Fibroblast of villous mesenchyme (primary cell): ENCODE results near the gene APP. TPM values are rescaled to one million over a fixed set of nuclear protein-coding genes. Genes with fewer than 3 reads are reported as not detected.
A peak's percentile ranks its signal among the peaks of the same experiment; 100 is the strongest.
"Not testable (repeated sequence)": the region's sequence is repeated elsewhere in the genome, so short reads cannot be mapped to it uniquely, and the experiment has no call there.

Experiments
- DNase-seq: peaks from one replicate; pipeline ENCODE4 v3.0.0-alpha.2; 2010; ENCODE audit warnings: low read depth
- H3K4me3 ChIP-seq: 2 replicates; pipeline ENCODE4 v1.5.1; 2011; ENCODE audit warnings: low read depth, mild to moderate bottlenecking, low read length
- CTCF ChIP-seq: IDR thresholded peaks from 2 replicates; pipeline ENCODE4 v1.5.1; 2012; ENCODE audit warnings: low read depth, mild to moderate bottlenecking, low read length; ENCODE audit not compliant: insufficient read depth
- total RNA-seq: library from RNA; depleted of rRNA; stranded (reverse); fragments of >200 nt; gene quantifications from 2 replicates; pipeline ENCODE4 v1.2.3, GENCODE V29; 2012

Gene APP
- total RNA-seq, 1 donor: 353 TPM

- H3K4me3 ChIP-seq: no peak overlapping the region
- no peak for DNase-seq
- no peak for TF ChIP-seq CTCF
Measured at GRCh38 chr21:26085882-26086281, 84.7 kb downstream of the APP start.

DNA sequence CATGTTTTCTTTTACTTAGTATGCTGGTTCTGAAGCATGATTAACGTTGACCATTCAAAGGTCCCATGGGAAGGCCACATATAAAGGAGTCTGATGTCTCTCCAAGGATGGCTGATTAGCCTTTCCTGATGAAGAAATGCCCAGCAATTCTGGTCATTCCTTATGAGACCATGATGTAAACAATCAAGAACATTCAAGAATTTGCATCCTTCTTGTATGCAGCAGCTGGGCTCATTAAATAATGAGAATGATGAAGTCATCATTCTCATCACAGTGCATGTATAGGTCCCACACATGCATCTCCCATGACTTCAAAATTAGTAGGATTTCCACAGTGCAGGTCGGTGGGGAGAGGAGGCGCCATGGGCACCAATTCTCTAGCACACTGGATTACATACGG, 85.4 kb downstream of the APP start:
- H3K4me3 ChIP-seq: no peak overlapping the region
- TF ChIP-seq CTCF: no peak
- peak; percentile 56 for DNase-seq

DNA sequence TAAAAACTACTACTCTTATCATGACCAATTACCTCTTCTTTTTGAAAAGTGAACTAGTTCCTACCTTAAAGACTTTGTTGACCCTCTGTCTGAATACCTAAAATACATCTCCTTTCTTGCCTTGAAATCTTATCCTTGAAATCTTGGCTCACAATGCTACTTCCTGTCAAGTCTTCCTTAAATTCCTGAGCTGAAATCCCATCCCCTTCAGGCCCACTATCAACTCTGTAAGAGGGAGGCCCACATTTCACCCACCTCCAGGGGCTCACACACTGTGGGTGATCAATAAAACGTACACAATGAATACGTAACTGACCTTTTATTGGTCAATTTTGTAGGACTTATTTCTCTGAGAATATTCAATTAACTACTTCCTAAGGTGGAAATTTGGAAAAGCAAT, 88.0 kb downstream of the APP start:
- H3K4me3 ChIP-seq: no peak overlapping the region
- TF ChIP-seq CTCF: no peak
- DNase-seq: no peak

GRCh38 chr21:26081175-26081760, 89.3 kb downstream of the APP start:
- not testable (repeated sequence) for H3K4me3 ChIP-seq, DNase-seq

- no peak for DNase-seq
- H3K4me3 ChIP-seq: no peak overlapping the region
- no peak for TF ChIP-seq CTCF
Measured at GRCh38 chr21:26080211-26080610, 90.4 kb downstream of the APP start.

GRCh38 chr21:26079366-26079765, 91.2 kb downstream of the APP start:
- no peak overlapping the region for H3K4me3 ChIP-seq
- no peak for TF ChIP-seq CTCF
- DNase-seq: peak; percentile 82

- no peak for TF ChIP-seq CTCF
- DNase-seq: peak; percentile 77
- no peak overlapping the region for H3K4me3 ChIP-seq
Measured at GRCh38 chr21:26077521-26077920, 93.0 kb downstream of the APP start.
